ENCODE measurements around the gene RGL1. TPM values are rescaled to one million over a fixed set of nuclear protein-coding genes. Genes with fewer than 3 reads are reported as not detected.

Gene RGL1
- total RNA-seq, 1 donor from 2014 or later: 0.26 TPM

GRCh38 chr1:183956559-183957188, 151.8 kb downstream of the RGL1 start:
- H3K27me3 ChIP-seq (ENCODE audit: control insufficient read depth, insufficient read depth, low read length): no peaks in the 10 kb centered on the region
- FAIRE-seq (peak; percentile 66), DNase-seq (ENCODE audit: low read depth) (peak; percentile 81)
- no peaks in the 10 kb centered on the region for H3K36me3 ChIP-seq (ENCODE audit: control insufficient read depth, insufficient read depth, low read length)
- TF ChIP-seq CTCF (IDR thresholded peaks at IDR 0.05; ENCODE audit: insufficient read depth, low read length, severe bottlenecking): peak; percentile 24
- H3K4me3 ChIP-seq (ENCODE audit: low read depth, low read length): no peak overlapping the region

GRCh38 chr1:183957216-183957830, 152.4 kb downstream of the RGL1 start:
- FAIRE-seq (no peak), DNase-seq (ENCODE audit: low read depth) (no peak)
- no peak for TF ChIP-seq CTCF (IDR thresholded peaks at IDR 0.05; ENCODE audit: insufficient read depth, low read length, severe bottlenecking)
- H3K36me3 ChIP-seq (ENCODE audit: control insufficient read depth, insufficient read depth, low read length): no peaks in the 10 kb centered on the region
- no peak overlapping the region for H3K4me3 ChIP-seq (ENCODE audit: low read depth, low read length)
- H3K27me3 ChIP-seq (ENCODE audit: control insufficient read depth, insufficient read depth, low read length): no peaks in the 10 kb centered on the region

GRCh38 chr1:183958958-183959357, 154.0 kb downstream of the RGL1 start:
- H3K36me3 ChIP-seq (ENCODE audit: control insufficient read depth, insufficient read depth, low read length): no peaks in the 10 kb centered on the region
- DNase-seq (ENCODE audit: low read depth) (no peak), FAIRE-seq (no peak)
- H3K4me3 ChIP-seq (ENCODE audit: low read depth, low read length): no peak overlapping the region
- H3K27me3 ChIP-seq (ENCODE audit: control insufficient read depth, insufficient read depth, low read length): no peaks in the 10 kb centered on the region
- TF ChIP-seq CTCF (IDR thresholded peaks at IDR 0.05; ENCODE audit: insufficient read depth, low read length, severe bottlenecking): no peak

- no peaks in the 10 kb centered on the region for H3K36me3 ChIP-seq (ENCODE audit: control insufficient read depth, insufficient read depth, low read length)
- no peaks in the 10 kb centered on the region for H3K27me3 ChIP-seq (ENCODE audit: control insufficient read depth, insufficient read depth, low read length)
- H3K4me3 ChIP-seq (ENCODE audit: low read depth, low read length): no peak overlapping the region
- no peak for DNase-seq (ENCODE audit: low read depth)
- FAIRE-seq: no peak
- no peak for TF ChIP-seq CTCF (IDR thresholded peaks at IDR 0.05; ENCODE audit: insufficient read depth, low read length, severe bottlenecking)
Measured at GRCh38 chr1:183961132-183961531, 156.2 kb downstream of the RGL1 start.

GRCh38 chr1:183962903-183963302, 158.0 kb downstream of the RGL1 start:
- H3K36me3 ChIP-seq (ENCODE audit: control insufficient read depth, insufficient read depth, low read length): no peaks in the 10 kb centered on the region
- no peak overlapping the region for H3K4me3 ChIP-seq (ENCODE audit: low read depth, low read length)
- FAIRE-seq (no peak), DNase-seq (ENCODE audit: low read depth) (no peak)
- no peak for TF ChIP-seq CTCF (IDR thresholded peaks at IDR 0.05; ENCODE audit: insufficient read depth, low read length, severe bottlenecking)
- H3K27me3 ChIP-seq (ENCODE audit: control insufficient read depth, insufficient read depth, low read length): no peaks in the 10 kb centered on the region

- H3K27me3 ChIP-seq (ENCODE audit: control insufficient read depth, insufficient read depth, low read length): no peaks in the 10 kb centered on the region
- no peaks in the 10 kb centered on the region for H3K36me3 ChIP-seq (ENCODE audit: control insufficient read depth, insufficient read depth, low read length)
- DNase-seq (ENCODE audit: low read depth): no peak
- TF ChIP-seq CTCF (IDR thresholded peaks at IDR 0.05; ENCODE audit: insufficient read depth, low read length, severe bottlenecking): no peak
- FAIRE-seq: no peak
- H3K4me3 ChIP-seq (ENCODE audit: low read depth, low read length): no peak overlapping the region
Measured at GRCh38 chr1:183965726-183966125, 160.8 kb downstream of the RGL1 start.

Measured in bronchial epithelial cell (primary cell).